AG10803 (cell line): ENCODE data around the gene TOB2.

Experiments
- DNase-seq: peaks from one replicate; pipeline ENCODE4 v3.0.0; 2010; ENCODE audit warnings: low read depth
- H3K4me3 ChIP-seq: 2 replicates; pipeline ENCODE4 v1.5.1; 2011; ENCODE audit warnings: mild to moderate bottlenecking, low read length, control low read depth
- TF ChIP-seq, protein P1 (sequence below): conservative IDR thresholded peaks from 2 replicates; pipeline ENCODE4 v1.5.1; 2011; ENCODE audit warnings: mild to moderate bottlenecking, low read length, control low read depth, inconsistent platforms

TOB2 gene

DNA sequence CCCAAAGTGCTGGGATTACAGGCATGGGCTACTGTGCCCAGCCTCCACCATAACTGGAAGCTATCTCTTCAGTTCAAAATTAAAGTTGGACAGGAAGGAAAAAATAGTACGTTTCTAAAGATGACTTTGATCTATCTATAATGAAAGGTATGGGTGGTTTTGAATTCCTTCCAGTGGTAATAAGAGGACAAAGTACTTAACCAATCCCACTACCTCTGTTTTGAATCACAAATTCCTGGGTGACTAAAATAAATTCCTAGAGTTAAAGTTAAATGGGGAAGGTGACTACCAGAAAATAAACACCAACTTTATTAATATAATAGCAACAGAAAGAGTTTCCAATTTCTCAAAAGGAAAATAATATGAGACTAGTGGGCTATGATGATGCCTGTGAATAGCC, 12.8 kb upstream of the TOB2 start:
- no peak overlapping the region for H3K4me3 ChIP-seq
- TF ChIP-seq, protein P1, sequence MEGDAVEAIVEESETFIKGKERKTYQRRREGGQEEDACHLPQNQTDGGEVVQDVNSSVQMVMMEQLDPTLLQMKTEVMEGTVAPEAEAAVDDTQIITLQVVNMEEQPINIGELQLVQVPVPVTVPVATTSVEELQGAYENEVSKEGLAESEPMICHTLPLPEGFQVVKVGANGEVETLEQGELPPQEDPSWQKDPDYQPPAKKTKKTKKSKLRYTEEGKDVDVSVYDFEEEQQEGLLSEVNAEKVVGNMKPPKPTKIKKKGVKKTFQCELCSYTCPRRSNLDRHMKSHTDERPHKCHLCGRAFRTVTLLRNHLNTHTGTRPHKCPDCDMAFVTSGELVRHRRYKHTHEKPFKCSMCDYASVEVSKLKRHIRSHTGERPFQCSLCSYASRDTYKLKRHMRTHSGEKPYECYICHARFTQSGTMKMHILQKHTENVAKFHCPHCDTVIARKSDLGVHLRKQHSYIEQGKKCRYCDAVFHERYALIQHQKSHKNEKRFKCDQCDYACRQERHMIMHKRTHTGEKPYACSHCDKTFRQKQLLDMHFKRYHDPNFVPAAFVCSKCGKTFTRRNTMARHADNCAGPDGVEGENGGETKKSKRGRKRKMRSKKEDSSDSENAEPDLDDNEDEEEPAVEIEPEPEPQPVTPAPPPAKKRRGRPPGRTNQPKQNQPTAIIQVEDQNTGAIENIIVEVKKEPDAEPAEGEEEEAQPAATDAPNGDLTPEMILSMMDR: no peak
- no peak for DNase-seq

DNA sequence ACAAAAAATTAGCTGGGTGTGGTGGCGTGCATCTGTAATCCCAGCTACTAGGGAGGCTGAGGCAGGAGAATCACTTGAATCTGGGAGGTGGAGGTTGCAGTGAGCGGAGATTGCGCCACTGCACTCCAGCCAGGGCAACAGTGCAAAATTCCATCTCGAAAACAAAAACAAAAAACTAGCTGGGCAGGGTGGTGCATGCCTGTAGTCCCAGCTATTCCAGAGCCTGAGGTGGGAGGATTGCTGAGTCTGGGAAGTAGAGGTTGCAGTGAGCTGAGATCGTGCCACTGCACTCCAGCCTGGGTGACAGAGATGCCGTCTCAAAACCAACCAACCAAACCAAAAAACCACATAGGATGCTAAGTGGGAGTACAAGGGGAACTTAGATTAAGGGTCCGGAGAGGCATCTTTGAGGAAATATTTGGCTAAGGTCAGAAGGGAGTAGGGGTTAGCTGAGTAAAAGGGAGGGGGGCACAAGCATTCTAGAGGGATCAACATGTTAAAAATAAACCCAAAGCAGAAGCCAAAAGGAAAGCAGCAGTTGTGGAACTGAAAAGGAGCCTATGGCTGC, 11.6 kb upstream of the TOB2 start:
- no peak overlapping the region for H3K4me3 ChIP-seq
- TF ChIP-seq, protein P1: no peak
- DNase-seq: no peak

DNA sequence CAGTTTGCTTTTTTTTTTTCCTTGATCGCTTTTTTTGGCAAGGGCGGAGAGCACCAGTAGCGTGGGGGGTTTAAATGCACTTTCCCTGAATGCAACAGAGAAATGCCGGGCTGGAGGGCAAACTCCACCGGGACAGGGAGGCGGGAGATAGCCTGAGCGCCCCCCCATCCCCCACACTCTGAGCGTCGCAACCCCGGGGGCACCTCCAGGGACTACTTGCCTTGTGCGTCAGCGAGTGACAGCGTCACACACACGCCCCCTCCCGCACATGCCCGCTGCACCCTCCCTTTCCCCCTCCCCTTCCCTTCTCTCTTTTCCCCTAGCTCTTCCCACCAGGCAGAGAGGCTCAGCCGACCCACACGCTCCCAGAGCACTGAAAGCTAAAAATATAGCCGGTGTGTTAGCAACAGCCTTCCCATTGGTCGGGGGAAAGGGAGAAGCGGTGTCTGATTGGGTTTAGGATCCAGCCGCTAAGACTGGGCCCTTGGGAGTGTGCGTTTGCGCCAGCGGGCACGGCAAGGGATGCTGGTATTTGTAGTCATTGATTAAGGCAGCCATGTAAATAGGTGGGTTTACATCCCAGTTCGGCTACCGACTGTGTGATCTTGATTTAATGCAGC, 1.7 kb upstream of the TOB2 start:
- TF ChIP-seq, protein P1: no peak
- peak; percentile 99 for DNase-seq
- H3K4me3 ChIP-seq: peak overlapping the region; percentile 98

DNA sequence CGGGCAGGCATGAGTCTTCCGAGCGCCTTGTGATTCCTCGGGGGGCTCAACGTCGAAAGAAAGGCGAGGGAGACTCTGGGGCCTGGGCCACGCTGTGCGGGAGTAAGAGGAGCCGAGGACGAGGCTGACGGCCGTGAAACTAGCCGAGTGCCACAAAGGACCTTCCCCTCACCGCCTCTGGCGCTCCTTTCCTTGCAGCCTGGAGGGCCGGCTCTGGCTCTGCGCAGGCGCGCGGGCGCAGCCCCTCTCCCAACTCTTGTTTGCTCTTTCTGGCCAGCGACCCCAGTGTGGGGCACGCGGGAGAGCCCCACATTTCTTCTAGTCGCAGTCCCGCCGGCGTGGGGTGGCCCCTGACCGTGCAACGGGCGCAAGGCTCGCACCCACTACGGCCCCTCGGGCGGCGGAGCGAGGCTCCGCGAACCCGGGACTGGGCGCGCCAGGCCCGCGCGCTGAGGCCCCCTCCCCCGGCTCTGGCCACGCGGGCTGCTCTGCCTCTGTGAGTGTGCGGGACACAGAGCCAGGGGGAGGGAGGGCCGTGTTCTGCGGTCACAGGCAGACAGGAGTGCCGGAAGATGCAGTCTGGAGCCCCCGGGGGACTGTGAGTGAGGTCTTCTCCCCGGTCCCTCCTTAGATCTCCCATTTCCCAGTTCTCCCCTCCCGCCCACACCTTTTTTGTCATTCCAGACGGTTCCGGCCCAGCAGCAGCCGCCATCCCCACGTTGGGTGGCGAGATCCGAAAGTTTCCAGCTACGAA, 1.0 kb upstream of the TOB2 start:
- TF ChIP-seq, protein P1: no peak
- DNase-seq: peak; percentile 56
- H3K4me3 ChIP-seq: peak overlapping the region; percentile 98

DNA sequence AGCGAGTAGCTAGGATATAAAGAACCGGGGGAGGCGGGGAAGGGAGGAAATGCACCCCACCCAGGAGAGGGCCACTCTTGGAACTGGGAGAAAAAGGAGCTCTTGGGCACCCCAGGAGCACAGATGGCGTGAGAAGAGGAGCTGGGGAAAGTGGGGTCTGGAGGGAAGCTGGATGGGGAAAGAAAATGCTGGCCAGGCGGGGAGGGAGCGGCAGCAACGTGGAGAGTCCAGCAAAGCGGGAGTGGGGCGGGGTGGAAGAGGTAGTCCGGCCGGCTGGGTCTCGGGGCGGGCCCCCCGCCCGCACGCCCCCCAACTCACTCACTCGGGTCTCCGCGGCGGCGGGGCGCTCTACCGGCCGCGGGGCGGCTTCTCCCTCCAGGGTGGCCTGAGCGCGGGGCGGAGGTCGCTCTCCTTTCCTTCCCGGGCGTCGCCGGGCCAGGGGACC, 522 bp downstream of the TOB2 start:
- DNase-seq: no peak
- TF ChIP-seq, protein P1: no peak
- H3K4me3 ChIP-seq: peak overlapping the region; percentile 98

DNA sequence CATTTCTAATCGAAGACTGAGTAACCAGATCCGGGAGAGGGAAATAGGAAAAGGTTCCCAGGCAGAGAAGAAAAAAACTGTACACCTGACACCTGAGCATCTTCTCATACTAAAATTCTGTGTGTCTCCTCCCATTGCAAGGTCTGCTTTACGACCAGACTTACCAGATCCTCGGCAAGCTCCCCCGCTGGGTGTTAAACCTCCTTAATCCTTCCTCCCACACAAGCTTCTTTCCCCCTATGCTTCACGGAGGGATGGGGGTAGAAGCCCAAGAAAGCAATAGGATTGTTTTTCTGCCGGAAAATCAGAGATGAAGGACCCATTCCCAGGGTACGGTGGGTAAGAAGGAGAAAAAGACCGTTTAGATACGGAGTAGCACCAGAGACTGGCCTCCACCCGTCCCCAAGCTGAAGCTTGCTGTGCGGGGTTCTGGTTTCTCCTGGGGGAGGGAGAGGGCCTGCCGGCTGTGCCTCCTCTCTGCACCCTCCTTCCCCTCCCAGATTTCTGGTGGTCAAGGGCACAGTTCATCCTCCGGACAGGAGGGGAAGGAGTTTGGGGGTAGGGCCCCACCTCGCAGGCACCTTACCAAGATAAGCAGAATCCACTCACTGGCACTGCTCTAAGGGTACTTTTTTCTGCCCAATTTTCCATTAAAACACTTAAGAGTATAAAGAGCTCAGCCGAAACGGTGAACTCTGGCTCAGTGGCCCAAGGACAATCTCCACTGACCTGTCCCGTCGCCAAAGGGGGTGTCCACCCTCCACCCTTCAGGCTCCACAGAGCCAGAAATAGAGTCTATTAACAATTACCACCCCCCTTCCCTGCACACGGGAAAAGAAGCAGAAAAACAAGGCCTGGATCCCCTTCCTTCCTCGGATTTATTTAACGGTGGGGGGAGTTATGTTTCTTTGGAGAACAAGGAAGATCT, 1.2 kb downstream of the TOB2 start:
- peak overlapping the region; percentile 98 for H3K4me3 ChIP-seq
- TF ChIP-seq, protein P1: no peak
- DNase-seq: no peak
